ENCODE results near the gene NHLRC3. TPM values are rescaled to one million over a fixed set of nuclear protein-coding genes. Genes with fewer than 3 reads are reported as not detected.
A peak's percentile ranks its signal among the peaks of the same experiment; 100 is the strongest.
"Not testable (repeated sequence)": the region's sequence is repeated elsewhere in the genome, so short reads cannot be mapped to it uniquely, and the experiment has no call there.

Gene NHLRC3, protein sequence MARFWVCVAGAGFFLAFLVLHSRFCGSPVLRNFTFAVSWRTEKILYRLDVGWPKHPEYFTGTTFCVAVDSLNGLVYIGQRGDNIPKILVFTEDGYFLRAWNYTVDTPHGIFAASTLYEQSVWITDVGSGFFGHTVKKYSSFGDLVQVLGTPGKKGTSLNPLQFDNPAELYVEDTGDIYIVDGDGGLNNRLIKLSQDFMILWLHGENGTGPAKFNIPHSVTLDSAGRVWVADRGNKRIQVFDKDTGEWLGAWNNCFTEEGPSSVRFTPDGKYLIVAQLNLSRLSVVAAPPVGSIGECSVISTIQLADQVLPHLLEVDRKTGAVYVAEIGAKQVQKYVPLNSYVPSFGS
- total RNA-seq (10 to 100 TPM; 36.2 to 42.3 TPM), polyA plus RNA-seq (1 to 10 TPM; 4.5 to 6.5 (median 5.5) TPM), total RNA-seq (17.6 to 70.2 (median 22.5) reads per million in 6 experiments)

DNA sequence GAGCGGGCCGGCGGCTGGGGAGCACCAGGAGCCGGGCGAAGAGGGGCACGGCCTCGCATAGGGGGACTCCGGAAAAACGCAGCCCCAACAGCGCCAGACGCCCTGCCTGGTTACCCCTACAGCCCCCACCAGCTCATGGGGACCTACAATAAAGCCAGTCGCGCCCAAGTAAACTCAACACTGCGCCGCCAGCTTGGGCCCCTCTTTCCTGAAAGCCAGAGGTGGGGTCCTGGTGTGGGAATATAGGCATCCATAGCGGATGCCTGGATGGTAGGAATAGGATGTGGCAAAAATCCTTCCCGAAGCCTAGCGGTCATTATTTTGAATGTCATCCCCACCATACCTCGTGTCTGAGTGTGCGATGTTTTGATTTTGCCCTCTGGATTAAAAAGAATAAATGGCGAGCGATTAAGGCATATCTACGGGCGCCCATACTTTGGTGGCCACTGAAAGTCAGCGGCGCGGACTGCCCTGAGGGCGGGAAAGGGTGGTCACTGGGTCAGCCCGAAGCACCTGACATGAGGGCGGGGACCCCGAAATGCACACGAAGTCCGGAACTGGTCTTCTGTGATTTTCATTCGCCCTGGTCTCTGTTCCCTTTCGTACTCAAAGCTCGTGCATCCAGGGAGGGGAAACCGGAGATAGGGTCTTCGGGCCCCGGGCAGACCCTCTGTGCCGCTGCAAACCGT, at the start of gene NHLRC3, which contains the start of gene PROSER1:
Gene NHLRC3, plus strand, starts transcription at position 577 of the 689 bp plus-strand sequence. CDS start 184 bp downstream, outside the sequence.
Gene PROSER1, minus strand, starts transcription at position 210 of the 689 bp plus-strand sequence. CDS start 847 bp downstream, outside the sequence.
- Mint-ChIP-seq H3K9me3 (no peaks in the 10 kb centered on the region), H3K4me3 (peak within 1 kb of the TSS; percentile 87 to 100 (median 96)), H3K4me1 (peaks cover 19 to 76% (median 61%) of the 10 kb centered on the region in 4 donors), H3K36me3 (peaks cover 0 to 14% (median 3%) of the 10 kb centered on the region in 3 donors), H3K27me3 (no peaks in the 10 kb centered on the region), H3K27ac (peak within 1 kb of the TSS; percentile 95 to 100 (median 99))
- ATAC-seq (peak; percentile 91), DNase-seq (peak; percentile 76 to 97 (median 92))
- POLR2A ChIA-PET: interaction anchor here (1.3 to 2.2 kb wide), 3 partner anchors 12 to 689 kb away, joined by 3 to 6 read pairs (median 6); partner anchors contain the start of gene UFM1

DNA sequence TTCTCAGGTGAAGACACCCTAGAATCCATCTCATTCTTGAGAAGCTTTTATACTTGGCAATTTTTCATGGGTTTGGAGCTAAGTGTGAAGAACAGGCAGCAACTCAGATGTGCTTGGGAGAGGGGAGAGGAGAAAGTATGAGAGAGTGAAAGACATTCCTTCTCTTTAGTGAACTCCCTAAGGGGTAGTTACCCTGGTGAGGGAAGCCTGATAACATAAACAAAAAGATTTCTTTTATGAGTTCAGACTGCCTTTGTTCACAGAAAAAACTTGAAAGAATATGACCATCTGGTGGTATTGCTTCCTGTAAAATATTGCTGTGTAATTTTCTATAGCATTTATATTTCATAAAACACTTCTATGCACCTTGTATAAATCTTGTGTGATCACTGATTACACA, 47.6 kb upstream of the NHLRC3 start, which contains the start of gene STOML3:
Gene STOML3, minus strand, starts transcription at position 139 of the 400 bp plus-strand sequence. Its CDS starts 110 bp downstream, at position 29.
- peaks cover 0 to 2% (median 0%) of the 10 kb centered on the region in 5 donors for H3K27me3 Mint-ChIP-seq
- peak within 1 kb of the TSS in 1 of 10 donors; percentile 54 for H3K27ac Mint-ChIP-seq
- no peak within 1 kb of the TSS for H3K4me3 Mint-ChIP-seq

DNA sequence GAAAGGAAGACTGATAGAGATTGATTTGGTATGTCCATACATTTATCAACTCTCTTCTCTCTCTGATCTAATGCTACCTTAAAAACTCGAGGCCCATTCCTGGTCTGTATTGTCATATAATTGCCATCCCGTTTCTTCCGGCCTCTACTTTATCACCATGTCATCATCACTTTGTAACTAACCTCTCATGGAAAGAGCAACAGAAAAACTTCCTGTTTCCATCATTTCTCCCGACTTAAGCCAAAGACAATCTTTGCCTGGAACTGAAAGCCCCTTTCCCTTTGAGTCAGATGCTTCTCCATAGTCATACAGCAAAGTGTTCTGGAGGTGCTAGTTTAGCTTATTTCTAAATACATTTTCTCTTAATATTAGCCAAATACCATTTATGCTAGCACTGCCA, 44.9 kb upstream of the NHLRC3 start:
- ATAC-seq (no peak), DNase-seq (no peak)
- Mint-ChIP-seq H3K27ac (no peak overlapping the region), H3K9me3 (no peaks in the 10 kb centered on the region), H3K36me3 (no peaks in the 10 kb centered on the region), H3K27me3 (peaks cover 0 to 2% (median 0%) of the 10 kb centered on the region in 5 donors), H3K4me1 (no peaks in the 10 kb centered on the region), H3K4me3 (no peak overlapping the region)
- POLR2A ChIA-PET: no interaction called here

More for the DNA sequence above, 47.6 kb upstream of the NHLRC3 start, which contains the start of gene STOML3:
- Mint-ChIP-seq H3K36me3 (no peaks in the 10 kb centered on the region), H3K9me3 (no peaks in the 10 kb centered on the region), H3K4me1 (no peaks in the 10 kb centered on the region)
- DNase-seq: no peak
- no peak for ATAC-seq
- POLR2A ChIA-PET: no interaction called here

DNA sequence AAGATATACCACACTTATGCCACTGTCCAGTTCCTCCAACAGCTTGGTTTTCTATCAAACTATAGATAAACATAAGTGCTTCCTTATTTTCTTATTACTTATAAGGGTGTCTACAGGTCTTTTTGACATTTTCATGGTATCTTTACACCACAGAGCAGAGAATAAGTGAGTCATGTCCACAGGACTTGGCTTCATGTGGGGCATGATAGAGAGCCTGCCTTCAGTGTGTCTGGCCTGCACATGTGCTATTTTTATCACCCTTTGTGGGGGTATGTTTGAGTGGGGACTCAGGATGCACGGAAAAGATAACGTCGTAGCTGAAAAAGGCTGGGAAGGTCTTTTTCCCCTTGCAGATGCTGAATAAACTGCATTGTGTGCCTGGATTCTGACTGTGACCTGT, 39.5 kb upstream of the NHLRC3 start:
- Mint-ChIP-seq H3K27me3 (peaks cover 0 to 2% (median 0%) of the 10 kb centered on the region in 5 donors), H3K4me3 (no peak overlapping the region), H3K27ac (no peak overlapping the region), H3K9me3 (no peaks in the 10 kb centered on the region), H3K36me3 (no peaks in the 10 kb centered on the region), H3K4me1 (no peaks in the 10 kb centered on the region)
- DNase-seq (no peak), ATAC-seq (no peak)
- POLR2A ChIA-PET: no interaction called here

DNA sequence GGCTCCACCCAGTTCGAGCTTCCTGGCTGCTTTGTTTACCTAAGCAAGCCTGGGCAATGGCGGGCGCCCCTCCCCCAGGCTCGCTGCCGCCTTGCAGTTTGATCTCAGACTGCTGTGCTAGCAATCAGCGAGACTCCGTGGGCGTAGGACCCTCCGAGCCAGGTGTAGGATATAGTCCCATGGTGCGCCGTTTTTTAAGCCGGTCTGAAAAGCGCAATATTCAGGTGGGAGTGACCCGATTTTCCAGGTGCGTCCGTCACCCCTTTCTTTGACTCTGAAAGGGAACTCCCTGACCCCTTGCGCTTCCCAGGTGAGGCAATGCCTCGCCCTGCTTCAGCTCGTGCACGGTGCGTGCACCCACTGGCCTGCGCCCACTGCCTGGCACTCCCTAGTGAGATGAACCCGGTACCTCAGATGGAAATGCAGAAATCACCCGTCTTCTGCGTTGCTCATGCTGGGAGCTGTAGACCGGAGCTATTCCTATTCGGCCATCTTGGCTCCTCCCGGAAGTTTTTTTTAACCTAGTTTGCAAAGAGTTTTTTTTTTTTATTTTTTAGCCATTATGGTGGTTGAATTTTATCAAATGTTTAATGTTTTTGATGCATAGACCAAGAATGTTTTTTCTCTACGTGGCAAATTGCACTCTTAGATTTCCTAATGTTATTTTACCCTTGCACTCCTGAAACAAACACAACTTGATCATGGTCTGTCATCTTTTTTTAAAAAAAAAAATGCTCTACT, 31.7 kb upstream of the NHLRC3 start:
- ATAC-seq, H3K27me3 Mint-ChIP-seq, POLR2A ChIA-PET, H3K4me1 Mint-ChIP-seq, DNase-seq, H3K9me3 Mint-ChIP-seq: not testable (repeated sequence)
- H3K4me3 Mint-ChIP-seq: peak overlapping the region in 1 of 10 donors; percentile 34
- peaks cover 0 to 28% (median 20%) of the 10 kb centered on the region in 3 donors for H3K36me3 Mint-ChIP-seq
- peak overlapping the region in 1 of 10 donors; percentile 3 for H3K27ac Mint-ChIP-seq

DNA sequence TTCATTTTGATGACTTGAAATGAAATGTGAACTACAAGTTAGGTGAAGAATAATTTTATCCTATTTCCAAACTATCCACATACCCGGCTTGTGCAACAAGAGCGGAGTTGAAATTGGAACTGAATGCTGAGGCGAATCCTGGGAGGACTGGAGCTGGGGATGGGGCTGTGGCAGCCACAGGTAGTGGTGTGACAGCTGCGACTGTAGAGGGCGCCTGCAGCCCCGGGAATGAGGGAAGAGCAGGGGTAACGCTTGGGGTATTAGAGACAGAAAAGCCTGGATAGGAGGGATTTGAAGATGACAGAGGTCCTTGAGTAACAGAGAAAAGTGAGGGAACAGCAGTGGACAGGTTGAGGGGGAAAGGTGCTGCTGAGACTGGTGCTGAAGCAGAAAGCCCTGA, 25.6 kb upstream of the NHLRC3 start:
- Mint-ChIP-seq H3K36me3 (peaks cover 16 to 77% (median 40%) of the 10 kb centered on the region in 3 donors), H3K4me3 (no peak overlapping the region), H3K27me3 (no peaks in the 10 kb centered on the region), H3K9me3 (no peaks in the 10 kb centered on the region), H3K27ac (peak overlapping the region in 2 of 10 donors; percentile 58 to 74), H3K4me1 (peaks cover 0 to 8% (median 3%) of the 10 kb centered on the region in 4 donors)
- POLR2A ChIA-PET: no interaction called here
- no peak for ATAC-seq
- no peak for DNase-seq

DNA sequence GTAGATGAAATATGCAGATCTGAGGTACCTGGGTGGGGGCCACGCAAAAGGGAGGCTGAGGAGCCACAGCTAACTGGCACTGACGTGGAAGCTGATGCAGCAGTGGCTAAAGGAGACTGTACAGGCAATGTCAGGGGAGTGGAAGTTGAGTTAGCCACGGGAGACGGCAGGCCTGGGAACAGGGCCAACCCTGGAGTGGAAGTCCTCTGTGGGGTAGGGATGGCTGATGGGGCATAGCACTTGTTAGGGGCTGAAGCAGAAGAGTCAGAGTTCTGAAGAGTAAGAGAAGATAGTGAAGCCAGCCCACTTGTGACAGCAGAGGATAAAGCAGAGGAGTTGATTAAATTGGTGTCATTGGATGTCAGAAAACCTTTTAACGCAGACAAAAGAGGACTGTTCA, 24.8 kb upstream of the NHLRC3 start:
- DNase-seq: no peak
- Mint-ChIP-seq H3K27me3 (no peaks in the 10 kb centered on the region), H3K27ac (peak overlapping the region in 2 of 10 donors; percentile 17 to 74), H3K36me3 (peaks cover 16 to 80% (median 34%) of the 10 kb centered on the region in 3 donors), H3K4me3 (no peak overlapping the region), H3K9me3 (no peaks in the 10 kb centered on the region), H3K4me1 (peaks cover 0 to 8% (median 6%) of the 10 kb centered on the region in 4 donors)
- POLR2A ChIA-PET: no interaction called here
- ATAC-seq: no peak

DNA sequence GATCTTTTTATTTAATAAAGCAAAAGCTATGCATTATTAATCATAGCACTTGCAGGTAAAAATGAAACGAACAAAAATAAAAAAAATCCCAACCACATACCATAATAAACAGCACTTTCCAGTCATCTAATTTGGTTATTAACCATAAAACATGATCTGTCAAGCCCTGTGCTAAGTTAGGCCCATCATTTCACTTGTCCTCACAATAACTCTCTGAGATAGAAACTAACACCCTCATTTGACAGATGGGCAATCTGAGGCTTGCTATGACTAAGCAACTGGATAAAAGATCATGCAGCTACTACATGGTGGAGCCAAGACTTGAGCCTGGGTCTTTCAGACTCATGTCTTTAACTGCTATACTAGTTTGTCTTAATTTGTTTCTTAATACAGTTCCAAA, 22.2 kb upstream of the NHLRC3 start:
- POLR2A ChIA-PET: no interaction called here
- no peaks in the 10 kb centered on the region for H3K27me3 Mint-ChIP-seq
- peak overlapping the region in 1 of 10 donors; percentile 1 for H3K27ac Mint-ChIP-seq
- H3K36me3 Mint-ChIP-seq: peaks cover 20 to 83% (median 23%) of the 10 kb centered on the region in 3 donors
- DNase-seq (no peak), ATAC-seq (no peak)
- H3K9me3 Mint-ChIP-seq: no peaks in the 10 kb centered on the region
- no peak overlapping the region for H3K4me3 Mint-ChIP-seq
- peaks cover 0 to 8% (median 7%) of the 10 kb centered on the region in 4 donors for H3K4me1 Mint-ChIP-seq

DNA sequence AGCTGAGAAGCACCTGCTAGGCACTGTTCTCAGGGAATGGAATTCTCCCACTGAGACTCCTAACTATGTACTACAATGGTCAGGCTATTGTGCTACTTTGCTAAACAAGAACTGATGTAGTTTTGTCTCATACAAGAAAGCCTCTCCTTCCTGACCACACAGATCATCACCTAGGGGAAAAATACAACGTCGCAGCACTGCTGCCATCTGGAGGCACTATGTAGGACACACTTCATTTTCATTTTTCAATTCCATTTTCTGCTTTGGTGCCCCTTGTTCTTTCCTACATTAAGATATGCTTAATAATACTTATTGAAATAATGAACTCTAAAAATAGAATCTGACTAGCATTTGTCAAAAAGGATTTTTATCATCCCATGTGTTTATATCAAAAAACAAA, 21.5 kb upstream of the NHLRC3 start:
- Mint-ChIP-seq H3K27me3 (no peaks in the 10 kb centered on the region), H3K4me3 (no peak overlapping the region), H3K27ac (peak overlapping the region in 3 of 10 donors; percentile 1 to 44 (median 24)), H3K9me3 (no peaks in the 10 kb centered on the region), H3K36me3 (peaks cover 17 to 83% (median 24%) of the 10 kb centered on the region in 3 donors), H3K4me1 (peaks cover 0 to 8% (median 7%) of the 10 kb centered on the region in 4 donors)
- DNase-seq: peak in 2 of 10 donors; percentile 5
- peak in 1 of 2 donors; percentile 49 for ATAC-seq
- POLR2A ChIA-PET: no interaction called here

DNA sequence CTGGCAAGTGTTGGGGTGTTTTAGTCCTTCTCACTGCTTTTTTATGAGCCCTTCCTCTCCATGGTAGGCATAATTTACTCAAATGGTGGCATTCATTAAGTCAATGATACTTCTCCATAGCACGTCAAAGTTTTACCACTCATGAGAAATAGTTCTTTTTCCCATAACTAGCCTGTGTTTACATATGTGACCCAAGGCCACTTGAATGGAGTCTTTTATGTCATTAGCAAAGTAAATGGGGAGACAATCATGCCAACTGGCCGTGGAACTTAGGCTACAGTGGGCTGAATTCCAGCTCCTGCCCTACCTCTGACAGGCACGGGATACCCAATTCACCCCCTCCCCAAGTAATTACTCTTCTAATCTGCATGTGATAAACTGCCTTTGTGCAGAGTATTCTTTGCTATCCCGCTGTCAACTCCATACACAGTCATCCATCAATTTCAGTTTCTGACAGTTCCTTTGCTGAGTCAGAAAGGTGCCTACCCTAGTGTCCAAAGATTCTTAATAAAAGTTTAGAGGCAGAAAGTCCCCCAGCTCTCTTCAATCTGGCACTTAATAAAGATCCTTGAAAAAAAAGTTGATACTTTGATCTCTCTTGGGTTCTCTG, 17.3 kb upstream of the NHLRC3 start:
- Mint-ChIP-seq H3K36me3 (peaks cover 8 to 87% (median 18%) of the 10 kb centered on the region in 3 donors), H3K27me3 (no peaks in the 10 kb centered on the region), H3K27ac (peak overlapping the region in 2 of 10 donors; percentile 21 to 61), H3K9me3 (no peaks in the 10 kb centered on the region), H3K4me1 (peaks cover 0 to 6% (median 2%) of the 10 kb centered on the region in 4 donors), H3K4me3 (no peak overlapping the region)
- POLR2A ChIA-PET: no interaction called here
- DNase-seq (no peak), ATAC-seq (no peak)

DNA sequence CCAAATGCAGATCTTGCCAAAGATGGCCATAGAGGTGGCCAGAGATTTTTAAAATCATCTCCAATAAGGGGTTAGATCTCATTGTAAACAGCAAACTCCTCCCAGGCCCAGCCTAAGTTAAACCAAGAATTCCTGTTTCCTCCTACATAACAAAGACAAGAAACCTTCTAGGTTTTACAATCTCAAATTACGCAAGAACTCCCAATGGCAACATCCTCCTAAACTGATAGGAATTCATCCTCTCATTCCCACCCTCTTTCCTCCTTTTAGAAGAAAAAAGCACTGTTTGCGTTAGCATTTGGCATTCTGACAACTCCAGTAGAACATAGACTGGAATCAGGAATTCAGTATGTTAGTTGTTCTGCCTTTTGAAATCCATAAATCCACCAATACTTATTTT, 14.9 kb upstream of the NHLRC3 start:
- peaks cover 8 to 91% (median 18%) of the 10 kb centered on the region in 3 donors for H3K36me3 Mint-ChIP-seq
- POLR2A ChIA-PET: interaction anchor here (1.4 kb wide), 1 partner anchor 14 kb away, joined by 3 read pairs; the partner anchor contains the start of gene PROSER1
- H3K27ac Mint-ChIP-seq: peak overlapping the region in 2 of 10 donors; percentile 19 to 59
- H3K27me3 Mint-ChIP-seq: no peaks in the 10 kb centered on the region
- peaks cover 0 to 5% (median 2%) of the 10 kb centered on the region in 4 donors for H3K4me1 Mint-ChIP-seq
- DNase-seq: no peak
- no peaks in the 10 kb centered on the region for H3K9me3 Mint-ChIP-seq
- no peak for ATAC-seq
- H3K4me3 Mint-ChIP-seq: no peak overlapping the region
